Measurements from ENCODE around the gene IFITM2.
A peak's percentile ranks its signal among the peaks of the same experiment; 100 is the strongest.
"Not testable (repeated sequence)": the region's sequence is repeated elsewhere in the genome, so short reads cannot be mapped to it uniquely, and the experiment has no call there.

The IFITM2 gene

GRCh38 chr11:281486-282161 is 26.0 kb upstream of the IFITM2 start:
- DNase-seq (ENCODE audit: low spot score), result no peak

GRCh38 chr11:282171-282570 is 25.4 kb upstream of the IFITM2 start:
- DNase-seq (ENCODE audit: low spot score), result no peak

GRCh38 chr11:282630-283360 is 24.8 kb upstream of the IFITM2 start:
- DNase-seq (ENCODE audit: low spot score), result no peak

- no peak for DNase-seq (ENCODE audit: low spot score)
Measured at GRCh38 chr11:283405-284104, 24.1 kb upstream of the IFITM2 start.

- no peak for DNase-seq (ENCODE audit: low spot score)
Measured at GRCh38 chr11:284105-285020, 23.3 kb upstream of the IFITM2 start.

- DNase-seq (ENCODE audit: low spot score), result no peak
Measured at GRCh38 chr11:285021-285893, 22.4 kb upstream of the IFITM2 start.

- no peak for DNase-seq (ENCODE audit: low spot score)
Measured at GRCh38 chr11:285894-286220, 21.8 kb upstream of the IFITM2 start.

- DNase-seq (ENCODE audit: low spot score), result not testable (repeated sequence)
Measured at GRCh38 chr11:286977-287820, 20.4 kb upstream of the IFITM2 start.

GRCh38 chr11:287821-288477 is 19.7 kb upstream of the IFITM2 start:
- no peak for DNase-seq (ENCODE audit: low spot score)

GRCh38 chr11:288478-289397 is 18.9 kb upstream of the IFITM2 start, which contains the start of gene PGGHG:
Gene PGGHG (plus strand): TSS chr11:289126. CDS start chr11:289817, 691 bp downstream.
- DNase-seq (ENCODE audit: low spot score), result peak; percentile 78

- DNase-seq (ENCODE audit: low spot score), result no peak
Measured at GRCh38 chr11:289398-289711, 18.3 kb upstream of the IFITM2 start.

- no peak for DNase-seq (ENCODE audit: low spot score)
Measured at GRCh38 chr11:289712-290620, 17.6 kb upstream of the IFITM2 start.

GRCh38 chr11:290621-291231 is 16.9 kb upstream of the IFITM2 start:
- DNase-seq (ENCODE audit: low spot score), result no peak

GRCh38 chr11:291281-292210 is 16.1 kb upstream of the IFITM2 start:
- no peak for DNase-seq (ENCODE audit: low spot score)

- DNase-seq (ENCODE audit: low spot score), result no peak
Measured at GRCh38 chr11:292211-293121, 15.2 kb upstream of the IFITM2 start.

All from LoVo (cell line).